ENCODE results near the gene PAPPA. TPM values are rescaled to one million over a fixed set of nuclear protein-coding genes. Genes with fewer than 3 reads are reported as not detected.

PAPPA gene
- total and polyA plus RNA-seq, 9 of the 15 experiments (the other 6 are each of a cell fraction or from before 2014, with no cell fraction given), result 0.06 to 0.18 (median 0.11) TPM

GRCh38 chr9:116331241-116331640 lies 177.7 kb downstream of the PAPPA start:
- Histone ChIP-seq H3K27ac (ENCODE audit: extremely low read depth, low read depth, low read length) (no peak overlapping the region), H3K36me3 (ENCODE audit: control insufficient read depth, insufficient read depth, low read length) (no peaks in the 10 kb centered on the region), H3K79me2 (ENCODE audit: control insufficient read depth, insufficient read depth, low read length) (no peaks in the 10 kb centered on the region), H3K27me3 (ENCODE audit: control insufficient read depth in 2 of 2, insufficient read depth in 2 of 2, low read length in 2 of 2) (no peaks in the 10 kb centered on the region), H3K4me1 (replicated peaks in 1 of 2; ENCODE audit: control insufficient read depth in 2 of 2, insufficient read depth in 2 of 2, low read length in 2 of 2) (peaks cover 2 to 7% of the 10 kb centered on the region in 2 experiments; a peak in 3 of 5 replicates), H3K9me1 (ENCODE audit: control insufficient read depth, insufficient read depth, low read length) (no peaks in the 10 kb centered on the region), H3K9ac (ENCODE audit: insufficient read depth in 1 of 2, low read depth in 2 of 2, low read length in 2 of 2) (no peak overlapping the region), H3K4me3 (no peak overlapping the region), H3K4me2 (ENCODE audit: insufficient read depth, low read length) (no peak overlapping the region), H4K20me1 (replicated peaks; ENCODE audit: control insufficient read depth, insufficient read depth, low read length) (no peaks in the 10 kb centered on the region), H3K9me3 (replicated peaks; ENCODE audit: control insufficient read depth, insufficient read depth, low read depth, low read length) (no peaks in the 10 kb centered on the region), H2AFZ (ENCODE audit: low read depth, low read length) (no peak overlapping the region)
- no peak for TF ChIP-seq GTF2F1 (IDR thresholded peaks at IDR 0.05; ENCODE audit: low read depth, low read length)
- TF ChIP-seq NR2F6 (CRISPR knock-in tag; IDR thresholded peaks at IDR 0.05), result no peak
- TF ChIP-seq KHSRP (IDR thresholded peaks at IDR 0.05), result no peak
- no peak for TF ChIP-seq COPS2 (conservative IDR thresholded peaks at IDR 0.05)
- TF ChIP-seq UBTF (IDR thresholded peaks at IDR 0.05; ENCODE audit: borderline replicate concordance in 1 of 2, low read depth in 2 of 2, low read length in 2 of 2), result no peak
- no peak for TF ChIP-seq U2AF1 (optimal IDR thresholded peaks at IDR 0.05; ENCODE audit: low read depth, low read length)
- TF ChIP-seq GABPB1 (CRISPR knock-in tag; IDR thresholded peaks at IDR 0.05), result no peak
- TF ChIP-seq RREB1 (CRISPR knock-in tag; IDR thresholded peaks at IDR 0.05), result no peak
- no peak for TF ChIP-seq PHTF2 (CRISPR knock-in tag; IDR thresholded peaks at IDR 0.05)
- TF ChIP-seq KLF1 (tag; IDR thresholded peaks at IDR 0.05), result no peak
- no peak for TF ChIP-seq CREB3 (tag; conservative IDR thresholded peaks at IDR 0.05; ENCODE audit: low read depth)
- TF ChIP-seq TOE1 (IDR thresholded peaks at IDR 0.05; ENCODE audit: borderline replicate concordance), result no peak
- no peak for TF ChIP-seq TOE1 (CRISPR knock-in tag; IDR thresholded peaks at IDR 0.05; ENCODE audit: borderline replicate concordance, low read depth)
- TF ChIP-seq ZFP36 (IDR thresholded peaks at IDR 0.05; ENCODE audit: low read depth, low read length, partially characterized antibody), result no peak
- CTCF ChIA-PET (ENCODE audit: low intra/inter-chr PET ratio), result no interaction called here
- DNase-seq (ENCODE audit: extremely low read depth in 1 of 4, low spot score in 3 of 4) (no peak), FAIRE-seq (no peak), ATAC-seq (no peak)
- in situ Hi-C loops (cut with MboI), result no loop called here
- no TSS peak for BruUV-seq (replicated peaks)
- intact Hi-C loops (cut with micrococcal nuclease), result no loop called here
- WGBS (ENCODE audit: insufficient coverage, low coverage, missing lambda C conversion rate), result 43% methylated on average over 3 of the region's 3 CpGs
- POLR2A ChIA-PET, result interaction anchor here (0.5 to 1.0 kb wide), 3 partner anchors 8 to 1276 kb away, joined by 3 read pairs; no protein-coding TSS in a partner anchor
